ENCODE measurements around the gene GDF9.
A peak's percentile ranks its signal among the peaks of the same experiment; 100 is the strongest.

Gene GDF9

GRCh38 chr5:132901036-132901435 is 34.8 kb upstream of the GDF9 start:
- TF ChIP-seq CTCF (IDR thresholded peaks at IDR 0.05; ENCODE audit: borderline replicate concordance, control extremely low read depth, extremely low read depth, insufficient read depth, missing control alignments), result no peak
- in situ Hi-C loops (cut with MboI; ENCODE audit: low sequenced_read_pairs, unreplicated experiment), result no loop called here
- DNase-seq (ENCODE audit: low spot score), result no peak

- DNase-seq (ENCODE audit: low spot score), result no peak
Observed at GRCh38 chr5:132898094-132898493, 31.8 kb upstream of the GDF9 start.

GRCh38 chr5:132896685-132897084 is 30.4 kb upstream of the GDF9 start:
- in situ Hi-C loops (cut with MboI; ENCODE audit: low sequenced_read_pairs, unreplicated experiment), result no loop called here
- no peak for TF ChIP-seq CTCF (IDR thresholded peaks at IDR 0.05; ENCODE audit: borderline replicate concordance, control extremely low read depth, extremely low read depth, insufficient read depth, missing control alignments)
- DNase-seq (ENCODE audit: low spot score), result peak; percentile 25

More at GRCh38 chr5:132898094-132898493, 31.8 kb upstream of the GDF9 start:
- in situ Hi-C loops (cut with MboI; ENCODE audit: low sequenced_read_pairs, unreplicated experiment), result no loop called here
- no peak for TF ChIP-seq CTCF (IDR thresholded peaks at IDR 0.05; ENCODE audit: borderline replicate concordance, control extremely low read depth, extremely low read depth, insufficient read depth, missing control alignments)

- no peak for TF ChIP-seq CTCF (IDR thresholded peaks at IDR 0.05; ENCODE audit: borderline replicate concordance, control extremely low read depth, extremely low read depth, insufficient read depth, missing control alignments)
- in situ Hi-C loops (cut with MboI; ENCODE audit: low sequenced_read_pairs, unreplicated experiment), result no loop called here
- DNase-seq (ENCODE audit: low spot score), result no peak
Observed at GRCh38 chr5:132895719-132896305, 29.5 kb upstream of the GDF9 start.

- DNase-seq (ENCODE audit: low spot score), result no peak
- in situ Hi-C loops (cut with MboI; ENCODE audit: low sequenced_read_pairs, unreplicated experiment), result no loop called here
- no peak for TF ChIP-seq CTCF (IDR thresholded peaks at IDR 0.05; ENCODE audit: borderline replicate concordance, control extremely low read depth, extremely low read depth, insufficient read depth, missing control alignments)
Observed at GRCh38 chr5:132890817-132891216, 24.5 kb upstream of the GDF9 start.

- in situ Hi-C loops (cut with MboI; ENCODE audit: low sequenced_read_pairs, unreplicated experiment), result no loop called here
- no peak for TF ChIP-seq CTCF (IDR thresholded peaks at IDR 0.05; ENCODE audit: borderline replicate concordance, control extremely low read depth, extremely low read depth, insufficient read depth, missing control alignments)
- no peak for DNase-seq (ENCODE audit: low spot score)
Observed at GRCh38 chr5:132889501-132889900, 23.2 kb upstream of the GDF9 start.
